ENCODE data around the gene OR6S1. TPM values are rescaled to one million over a fixed set of nuclear protein-coding genes. Genes with fewer than 3 reads are reported as not detected.

Gene OR6S1
- polyA plus RNA-seq, 1 of the 3 experiments (the other 2 are of a cell fraction) = not detected

DNA sequence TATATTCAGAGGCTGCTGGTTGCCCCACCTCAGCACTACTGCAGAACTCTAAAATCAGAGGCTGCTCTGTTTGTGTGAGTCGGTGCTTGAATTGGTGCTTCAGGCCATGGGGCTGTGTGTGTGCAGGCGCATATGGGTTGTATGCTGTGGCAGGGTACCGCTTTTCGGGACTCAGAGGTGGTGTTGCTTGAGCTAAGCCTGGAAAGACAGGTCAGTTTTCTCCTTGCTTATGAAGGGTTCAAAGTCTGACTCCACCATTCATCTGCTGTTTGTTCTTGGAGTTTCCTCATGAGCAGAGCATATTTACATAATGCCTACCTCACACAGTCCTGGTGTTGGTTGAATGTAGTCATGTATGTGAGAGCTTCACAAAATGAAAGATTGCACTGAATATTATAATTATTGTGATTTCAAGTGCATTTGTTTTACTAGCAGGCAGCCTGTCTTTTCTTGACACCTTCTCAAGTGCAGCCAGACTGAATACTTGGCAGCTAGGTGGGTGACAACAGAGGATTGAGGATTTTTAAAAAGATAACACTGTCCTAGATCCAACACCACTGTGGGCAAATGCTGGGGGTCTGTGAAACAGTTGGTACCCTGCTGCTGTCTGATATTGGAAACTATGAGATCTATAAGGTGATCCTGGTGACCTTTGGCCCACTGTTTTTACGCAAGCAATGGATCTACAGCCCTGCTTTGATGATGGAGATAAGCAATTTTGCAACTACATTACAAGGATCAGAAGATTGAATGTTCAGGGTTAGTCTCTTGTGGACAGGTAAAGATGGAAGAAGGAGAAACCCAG lies 46.1 kb upstream of the OR6S1 start (continued):
- TF ChIP-seq, protein P1, sequence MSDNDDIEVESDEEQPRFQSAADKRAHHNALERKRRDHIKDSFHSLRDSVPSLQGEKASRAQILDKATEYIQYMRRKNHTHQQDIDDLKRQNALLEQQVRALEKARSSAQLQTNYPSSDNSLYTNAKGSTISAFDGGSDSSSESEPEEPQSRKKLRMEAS (IDR thresholded peaks at IDR 0.05; ENCODE audit: low read depth) = no peak

DNA sequence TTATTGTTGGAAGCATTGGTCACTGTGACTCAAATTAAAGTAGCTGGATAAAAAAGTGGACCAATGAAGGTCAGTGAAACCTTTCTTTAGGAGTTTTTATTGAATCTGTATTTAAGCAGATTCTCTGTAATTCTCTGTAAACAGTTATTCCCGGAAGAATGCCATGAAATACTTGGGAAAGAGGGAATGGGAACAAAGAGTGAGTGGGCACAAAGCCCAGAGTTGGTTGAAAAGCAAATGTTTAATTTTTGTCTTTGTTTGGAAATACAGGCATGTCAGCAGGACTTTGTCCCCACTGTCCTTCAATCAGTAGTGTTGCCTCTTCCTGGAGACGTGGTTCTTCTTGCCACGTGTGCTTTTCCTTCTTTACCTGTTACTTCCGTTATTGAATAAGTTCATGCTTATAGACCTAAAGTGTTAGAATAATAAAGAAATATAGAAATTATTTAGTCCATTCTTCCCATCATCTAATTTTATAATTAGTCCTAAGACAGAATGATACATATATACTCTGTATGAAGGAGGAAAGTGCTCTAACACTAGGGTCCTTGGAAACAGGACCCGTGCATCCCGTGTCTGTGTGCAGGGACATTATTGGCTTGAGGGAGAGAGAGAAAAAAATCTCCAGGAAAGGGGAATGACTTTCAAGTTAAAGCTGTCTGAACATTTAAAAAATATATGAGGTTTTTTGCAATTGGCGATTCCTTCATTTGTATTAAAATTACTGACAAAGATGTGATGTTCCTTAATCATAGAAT lies 45.1 kb upstream of the OR6S1 start:
- Histone ChIP-seq H2AFZ (ENCODE audit: low read depth) (no peak overlapping the region), H3K79me2 (ENCODE audit: insufficient read depth) (no peaks in the 10 kb centered on the region), H4K20me1 (ENCODE audit: insufficient read depth) (no peaks in the 10 kb centered on the region), H3K36me3 (replicated peaks in 1 of 2; ENCODE audit: control insufficient read depth in 1 of 2, insufficient read depth in 2 of 2, low read length in 1 of 2) (no peaks in the 10 kb centered on the region), H3K4me2 (no peak overlapping the region), H3K9me2 (no peaks in the 10 kb centered on the region), H3K4me3 (ENCODE audit: low read depth in 2 of 2, low read length in 1 of 2) (no peak overlapping the region), H3K27ac (ENCODE audit: low read depth in 2 of 2, low read length in 1 of 2) (no peak overlapping the region), H3F3A (replicated peaks; ENCODE audit: insufficient read depth) (peaks cover 28% of the 10 kb centered on the region), H3K4me1 (ENCODE audit: control insufficient read depth in 1 of 2, insufficient read depth in 2 of 2, low read depth in 1 of 2, low read length in 1 of 2) (peaks cover 0 to 15% of the 10 kb centered on the region in 2 experiments; a peak in 1 of 4 replicates), H3K9ac (no peak overlapping the region), H3K9me3 (no peaks in the 10 kb centered on the region), H3K27me3 (ENCODE audit: insufficient read depth) (no peaks in the 10 kb centered on the region)
- ChIA-PET POLR2A (no interaction called here), CTCF (interaction anchor here (1.5 kb wide), 1 partner anchor 78 kb away, joined by 3 read pairs; no protein-coding TSS in a partner anchor)
- no peak for DNase-seq
- 45% methylated on average over 7 of the region's 7 CpGs for WGBS (ENCODE audit: low lambda C conversion rate)
- TF ChIP-seq MXI1 (IDR thresholded peaks at IDR 0.05; ENCODE audit: low read depth, low read length) (no peak), RCOR1 (IDR thresholded peaks at IDR 0.05; ENCODE audit: low read length) (no peak), TEAD4 (IDR thresholded peaks at IDR 0.05; ENCODE audit: borderline replicate concordance, insufficient read depth) (no peak), NFIC (IDR thresholded peaks at IDR 0.05; ENCODE audit: borderline replicate concordance) (no peak), FOXJ3 (CRISPR knock-in tag; IDR thresholded peaks at IDR 0.05) (no peak), ELF1 (IDR thresholded peaks at IDR 0.05) (no peak), RFX5 (IDR thresholded peaks at IDR 0.05; ENCODE audit: low read length) (no peak), YY1 (IDR thresholded peaks at IDR 0.05; ENCODE audit: low read depth) (no peak), TAF1 (IDR thresholded peaks at IDR 0.05; ENCODE audit: borderline replicate concordance, low read depth, low read length) (no peak), EZH2phosphoT487 (IDR thresholded peaks at IDR 0.05; ENCODE audit: borderline replicate concordance, low read depth) (no peak), FOSL2 (IDR thresholded peaks at IDR 0.05; ENCODE audit: borderline replicate concordance, low read depth) (no peak)
- TF ChIP-seq, protein P2, sequence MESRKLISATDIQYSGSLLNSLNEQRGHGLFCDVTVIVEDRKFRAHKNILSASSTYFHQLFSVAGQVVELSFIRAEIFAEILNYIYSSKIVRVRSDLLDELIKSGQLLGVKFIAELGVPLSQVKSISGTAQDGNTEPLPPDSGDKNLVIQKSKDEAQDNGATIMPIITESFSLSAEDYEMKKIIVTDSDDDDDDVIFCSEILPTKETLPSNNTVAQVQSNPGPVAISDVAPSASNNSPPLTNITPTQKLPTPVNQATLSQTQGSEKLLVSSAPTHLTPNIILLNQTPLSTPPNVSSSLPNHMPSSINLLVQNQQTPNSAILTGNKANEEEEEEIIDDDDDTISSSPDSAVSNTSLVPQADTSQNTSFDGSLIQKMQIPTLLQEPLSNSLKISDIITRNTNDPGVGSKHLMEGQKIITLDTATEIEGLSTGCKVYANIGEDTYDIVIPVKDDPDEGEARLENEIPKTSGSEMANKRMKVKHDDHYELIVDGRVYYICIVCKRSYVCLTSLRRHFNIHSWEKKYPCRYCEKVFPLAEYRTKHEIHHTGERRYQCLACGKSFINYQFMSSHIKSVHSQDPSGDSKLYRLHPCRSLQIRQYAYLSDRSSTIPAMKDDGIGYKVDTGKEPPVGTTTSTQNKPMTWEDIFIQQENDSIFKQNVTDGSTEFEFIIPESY (IDR thresholded peaks at IDR 0.05; ENCODE audit: borderline replicate concordance, low read depth) = no peak
- TF ChIP-seq, protein P3, sequence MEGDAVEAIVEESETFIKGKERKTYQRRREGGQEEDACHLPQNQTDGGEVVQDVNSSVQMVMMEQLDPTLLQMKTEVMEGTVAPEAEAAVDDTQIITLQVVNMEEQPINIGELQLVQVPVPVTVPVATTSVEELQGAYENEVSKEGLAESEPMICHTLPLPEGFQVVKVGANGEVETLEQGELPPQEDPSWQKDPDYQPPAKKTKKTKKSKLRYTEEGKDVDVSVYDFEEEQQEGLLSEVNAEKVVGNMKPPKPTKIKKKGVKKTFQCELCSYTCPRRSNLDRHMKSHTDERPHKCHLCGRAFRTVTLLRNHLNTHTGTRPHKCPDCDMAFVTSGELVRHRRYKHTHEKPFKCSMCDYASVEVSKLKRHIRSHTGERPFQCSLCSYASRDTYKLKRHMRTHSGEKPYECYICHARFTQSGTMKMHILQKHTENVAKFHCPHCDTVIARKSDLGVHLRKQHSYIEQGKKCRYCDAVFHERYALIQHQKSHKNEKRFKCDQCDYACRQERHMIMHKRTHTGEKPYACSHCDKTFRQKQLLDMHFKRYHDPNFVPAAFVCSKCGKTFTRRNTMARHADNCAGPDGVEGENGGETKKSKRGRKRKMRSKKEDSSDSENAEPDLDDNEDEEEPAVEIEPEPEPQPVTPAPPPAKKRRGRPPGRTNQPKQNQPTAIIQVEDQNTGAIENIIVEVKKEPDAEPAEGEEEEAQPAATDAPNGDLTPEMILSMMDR (IDR thresholded peaks at IDR 0.05) = no peak
- TF ChIP-seq, protein P4, sequence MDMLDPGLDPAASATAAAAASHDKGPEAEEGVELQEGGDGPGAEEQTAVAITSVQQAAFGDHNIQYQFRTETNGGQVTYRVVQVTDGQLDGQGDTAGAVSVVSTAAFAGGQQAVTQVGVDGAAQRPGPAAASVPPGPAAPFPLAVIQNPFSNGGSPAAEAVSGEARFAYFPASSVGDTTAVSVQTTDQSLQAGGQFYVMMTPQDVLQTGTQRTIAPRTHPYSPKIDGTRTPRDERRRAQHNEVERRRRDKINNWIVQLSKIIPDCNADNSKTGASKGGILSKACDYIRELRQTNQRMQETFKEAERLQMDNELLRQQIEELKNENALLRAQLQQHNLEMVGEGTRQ (IDR thresholded peaks at IDR 0.05; ENCODE audit: borderline replicate concordance, low read depth, low read length) = no peak
- TF ChIP-seq, protein P5, sequence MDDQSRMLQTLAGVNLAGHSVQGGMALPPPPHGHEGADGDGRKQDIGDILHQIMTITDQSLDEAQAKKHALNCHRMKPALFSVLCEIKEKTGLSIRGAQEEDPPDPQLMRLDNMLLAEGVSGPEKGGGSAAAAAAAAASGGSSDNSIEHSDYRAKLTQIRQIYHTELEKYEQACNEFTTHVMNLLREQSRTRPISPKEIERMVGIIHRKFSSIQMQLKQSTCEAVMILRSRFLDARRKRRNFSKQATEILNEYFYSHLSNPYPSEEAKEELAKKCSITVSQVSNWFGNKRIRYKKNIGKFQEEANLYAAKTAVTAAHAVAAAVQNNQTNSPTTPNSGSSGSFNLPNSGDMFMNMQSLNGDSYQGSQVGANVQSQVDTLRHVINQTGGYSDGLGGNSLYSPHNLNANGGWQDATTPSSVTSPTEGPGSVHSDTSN (IDR thresholded peaks at IDR 0.05) = no peak
- TF ChIP-seq, protein P6, sequence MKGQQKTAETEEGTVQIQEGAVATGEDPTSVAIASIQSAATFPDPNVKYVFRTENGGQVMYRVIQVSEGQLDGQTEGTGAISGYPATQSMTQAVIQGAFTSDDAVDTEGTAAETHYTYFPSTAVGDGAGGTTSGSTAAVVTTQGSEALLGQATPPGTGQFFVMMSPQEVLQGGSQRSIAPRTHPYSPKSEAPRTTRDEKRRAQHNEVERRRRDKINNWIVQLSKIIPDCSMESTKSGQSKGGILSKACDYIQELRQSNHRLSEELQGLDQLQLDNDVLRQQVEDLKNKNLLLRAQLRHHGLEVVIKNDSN (IDR thresholded peaks at IDR 0.05; ENCODE audit: borderline replicate concordance, low read depth) = no peak
